HUDEP-2 (cell line): ENCODE measurements around the gene MEG3.

ENCODE experiments used
- DNase-seq, 76 experiments: peaks; one replicate each; lab custom pipeline; 2025; ENCODE audit not compliant: unreplicated experiment in 76 of 76; lab: John Stamatoyannopoulos, UW

The MEG3 gene

DNA sequence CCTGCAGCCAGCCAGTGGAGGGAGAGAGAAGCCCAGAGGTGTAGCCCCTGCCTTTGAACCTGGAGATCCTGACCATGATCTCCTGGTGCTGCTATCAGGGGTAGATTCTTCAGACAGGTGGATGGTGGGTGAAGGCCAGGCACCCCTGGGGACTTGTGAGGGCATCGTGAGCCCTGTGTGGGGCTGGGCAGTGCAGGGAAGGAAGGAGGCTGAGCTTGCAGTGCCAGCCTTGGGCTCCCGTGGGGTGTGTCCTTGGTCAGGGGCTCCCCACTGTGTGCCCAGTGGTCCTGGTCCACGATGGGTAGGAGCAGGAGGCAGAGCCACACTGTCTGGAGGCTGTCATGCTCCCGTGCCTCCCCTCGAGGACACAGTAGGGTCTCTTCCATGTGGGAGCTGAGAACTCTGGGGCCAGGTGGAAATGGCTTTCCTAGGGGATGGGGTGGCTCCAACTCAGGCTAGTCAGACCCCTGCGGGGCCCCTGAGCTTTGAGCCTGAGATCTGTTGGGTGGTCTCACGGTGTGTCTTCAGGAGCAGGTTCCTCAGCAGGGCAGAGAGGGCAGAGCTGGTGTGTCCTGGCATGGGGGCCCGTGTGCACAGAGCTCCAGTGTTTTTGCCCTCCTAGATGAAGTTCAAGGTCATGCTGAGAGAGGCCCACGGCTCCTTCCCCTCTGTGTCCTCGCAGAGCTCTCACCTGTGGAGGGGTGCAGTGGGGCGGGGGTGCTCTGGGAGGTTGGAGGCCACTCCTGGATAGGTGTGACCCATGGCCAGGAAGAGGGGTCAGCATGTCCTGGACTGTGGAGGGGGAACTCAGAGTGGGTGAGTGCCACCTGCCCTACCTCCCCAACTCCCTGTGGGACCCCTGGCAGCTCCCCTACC, 52.6 kb downstream of the MEG3 start:
- DNase-seq: no peak

DNA sequence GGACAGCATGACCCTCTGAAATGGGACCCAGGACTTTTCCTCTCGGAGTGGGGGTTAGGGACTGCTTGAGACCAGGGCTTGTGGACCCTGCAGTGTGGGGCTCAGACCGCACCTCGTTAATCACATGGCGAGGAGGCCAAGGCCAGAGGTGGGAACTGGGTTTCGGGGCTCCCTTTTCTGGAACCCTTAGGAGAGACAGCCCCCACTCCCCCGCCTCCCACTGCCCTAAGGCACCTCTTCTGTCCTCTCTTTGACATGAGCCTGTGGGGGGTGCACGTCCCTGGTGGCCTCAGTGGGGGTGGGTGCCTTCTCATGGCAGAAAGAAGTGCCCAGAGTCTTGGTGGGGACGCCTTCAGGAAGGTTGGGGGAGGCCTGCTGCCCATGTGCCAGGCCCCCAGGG, 53.3 kb downstream of the MEG3 start:
- DNase-seq: no peak

DNA sequence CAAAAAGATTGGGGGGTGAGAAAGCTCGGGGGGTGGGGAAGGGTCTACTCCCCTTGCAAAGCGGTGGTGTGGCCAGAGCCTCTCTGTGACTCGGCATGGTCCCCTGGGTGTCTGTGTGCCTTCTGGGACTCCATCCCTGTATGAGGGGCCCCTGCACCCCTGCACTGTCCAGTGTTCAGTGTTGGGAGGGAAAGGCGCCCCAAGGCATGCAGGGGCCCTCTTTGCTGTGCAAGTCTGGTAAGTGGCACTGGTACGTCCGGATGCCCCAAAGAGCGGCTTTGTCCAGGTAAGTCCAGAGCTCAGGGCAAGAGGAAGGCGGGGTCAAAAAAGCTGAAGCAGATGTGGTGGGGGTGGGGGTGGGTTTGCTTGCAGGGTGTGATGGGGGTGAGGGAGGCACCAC, 53.9 kb downstream of the MEG3 start:
- DNase-seq: no peak

DNA sequence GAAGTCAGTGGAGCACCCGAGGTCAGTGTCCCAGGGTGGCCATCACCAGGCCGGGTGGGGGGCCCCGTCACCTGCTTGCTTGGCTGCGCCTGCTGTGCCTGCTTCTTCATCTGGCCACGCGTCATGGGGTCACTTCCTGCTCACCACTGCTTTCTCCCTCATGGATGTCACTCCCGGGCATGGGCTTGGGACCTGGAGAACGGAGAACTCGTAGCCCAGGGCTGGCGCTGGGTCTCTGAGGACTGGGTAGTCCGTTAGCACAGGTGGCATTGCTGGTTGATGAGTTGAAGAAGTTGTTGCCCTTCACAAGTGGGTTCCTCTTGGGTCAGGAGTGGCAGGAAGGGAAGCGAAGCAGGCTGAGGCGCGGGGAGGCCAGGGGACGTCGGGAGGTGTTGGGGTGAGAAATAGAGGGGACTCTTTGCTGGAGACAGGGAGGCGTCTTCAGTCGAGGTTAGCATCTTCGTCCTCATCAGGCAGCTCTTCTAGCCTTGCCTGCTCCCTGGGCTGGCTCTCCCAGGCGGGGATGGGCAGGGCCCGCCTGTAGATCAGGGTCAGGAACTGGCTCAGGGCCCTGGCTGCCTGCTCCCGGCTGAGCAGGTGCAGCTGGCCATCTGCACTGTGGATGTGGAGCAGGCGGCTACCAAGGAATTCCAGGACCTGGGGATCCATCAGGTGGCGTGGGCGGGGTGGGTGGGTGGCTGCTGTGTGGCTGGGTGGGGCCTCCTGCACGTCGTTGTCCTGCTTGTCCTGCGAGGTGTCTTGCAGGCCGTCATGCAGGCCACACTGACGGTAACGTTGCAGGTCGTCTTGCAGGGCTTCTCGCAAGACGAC, 54.6 kb downstream of the MEG3 start:
- DNase-seq: no peak

DNA sequence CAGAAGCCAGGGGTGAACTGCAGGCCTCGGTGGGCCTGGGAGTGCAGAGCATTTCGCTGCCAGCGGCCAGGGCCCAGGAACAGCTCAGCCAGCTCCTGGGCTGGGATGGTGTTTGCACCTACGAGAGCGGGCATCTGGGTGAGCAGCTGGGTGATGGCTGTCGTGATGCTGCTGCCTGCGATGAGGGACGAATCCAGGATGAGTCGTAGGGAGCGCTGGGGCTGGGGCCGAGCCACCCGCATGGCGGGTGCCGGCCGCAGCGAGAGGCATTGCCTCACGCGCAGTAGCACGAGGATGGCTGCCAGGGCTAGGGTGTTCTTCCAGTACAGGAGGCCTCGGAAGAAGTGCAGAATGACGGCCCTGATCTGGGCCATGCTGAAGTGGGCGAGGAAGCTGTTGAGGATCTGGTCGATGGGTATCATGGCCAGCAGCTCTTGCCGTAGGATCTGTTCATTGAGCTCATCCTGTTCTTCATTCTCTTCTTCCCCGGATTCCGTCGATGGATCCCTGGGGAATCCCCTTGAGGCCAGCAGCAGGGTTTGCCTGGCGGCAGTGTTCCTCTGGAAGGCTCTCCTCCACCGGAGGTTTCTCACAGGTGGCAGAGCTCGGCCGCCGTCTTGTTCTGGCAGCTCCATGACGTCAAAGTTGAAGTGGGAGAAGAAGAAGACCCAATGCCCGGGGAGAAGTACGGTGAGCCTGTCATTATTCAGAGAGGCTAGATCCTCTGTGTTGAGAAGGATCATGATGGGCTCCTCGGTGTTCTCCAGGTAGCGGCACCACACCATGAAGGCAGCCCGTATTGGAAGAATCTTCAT, 55.5 kb downstream of the MEG3 start:
- no peak for DNase-seq

DNA sequence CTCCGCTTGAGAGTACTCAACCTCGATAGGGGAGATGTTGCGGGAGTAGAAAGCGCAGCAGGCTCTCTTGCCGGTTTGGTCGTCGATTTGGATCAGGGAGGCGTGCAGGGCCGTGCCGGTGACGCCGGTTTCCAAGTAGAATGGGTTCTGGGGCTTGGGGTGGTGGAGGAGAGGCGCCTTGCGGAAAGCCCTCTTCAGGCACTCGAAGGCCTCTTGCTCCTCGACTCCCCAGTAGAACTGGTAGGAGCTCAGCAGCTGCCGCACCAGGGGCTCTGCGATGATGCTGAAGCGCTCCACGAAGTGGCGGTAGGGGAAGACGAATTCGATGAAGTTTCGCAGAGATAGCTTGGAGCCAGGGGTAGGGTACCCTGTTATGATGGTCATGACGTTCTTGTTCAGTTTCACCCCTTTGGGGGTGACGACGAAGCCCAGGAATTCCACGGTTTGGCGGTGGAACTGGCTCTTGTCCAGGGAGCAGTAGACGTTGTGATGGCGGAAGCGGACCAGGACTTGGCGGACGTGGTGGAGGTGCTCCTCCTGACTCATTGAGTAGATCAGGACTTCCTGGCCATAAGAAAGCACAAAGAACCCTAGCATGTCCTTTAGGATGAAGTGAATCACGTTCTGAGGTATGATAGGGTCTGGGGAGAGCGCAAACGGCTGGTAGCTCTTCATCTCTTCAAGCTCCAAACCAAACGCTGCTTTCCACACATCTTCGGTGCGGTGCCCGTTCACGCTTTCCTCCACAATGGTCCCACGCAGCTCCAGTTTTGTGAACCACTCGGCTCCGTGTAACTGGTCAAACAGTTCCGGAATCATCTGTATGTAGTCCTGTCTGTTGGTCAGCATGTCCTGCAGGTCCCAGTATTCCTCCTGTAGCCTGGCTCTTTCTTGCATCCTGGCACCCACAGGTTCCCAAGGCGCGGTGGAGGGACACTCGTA, 56.4 kb downstream of the MEG3 start:
- no peak for DNase-seq

DNA sequence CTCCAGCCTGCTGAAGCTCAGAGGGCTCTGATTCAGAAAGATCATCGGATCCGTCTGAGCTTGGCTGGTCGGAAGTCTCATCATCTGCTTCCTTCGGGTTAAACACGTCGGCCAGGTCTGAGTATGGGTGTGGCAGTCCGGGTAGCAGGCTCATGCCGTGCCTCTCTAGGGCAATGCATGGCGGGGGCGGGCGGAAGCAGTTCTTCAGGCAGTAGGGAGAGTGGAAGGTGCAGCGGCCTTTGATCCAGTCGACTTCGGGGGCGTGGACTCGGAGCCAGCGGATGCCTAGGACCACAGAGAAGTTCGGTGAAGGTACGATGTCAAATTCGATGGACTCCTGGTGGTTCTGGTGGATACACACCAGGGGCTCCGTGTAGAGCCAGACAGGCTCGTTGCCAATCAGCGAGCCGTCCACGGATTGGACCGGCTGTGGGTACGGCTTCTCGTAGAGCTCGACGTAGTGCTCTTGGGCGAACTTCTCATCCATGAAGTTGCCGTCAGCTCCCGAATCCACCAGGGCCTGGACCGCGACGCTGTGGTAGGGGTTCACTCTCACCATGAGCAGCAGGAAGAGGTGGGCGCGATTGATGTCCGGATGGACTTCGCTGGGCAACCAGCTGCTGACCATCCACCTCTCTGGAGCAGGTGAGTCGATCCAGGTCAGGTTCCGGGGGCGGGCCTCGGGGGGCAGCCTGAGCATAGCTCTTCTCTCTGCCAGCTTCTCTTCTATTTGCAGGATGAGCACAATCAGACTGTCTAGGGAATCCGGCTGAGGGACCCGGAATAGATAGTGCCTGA, 57.3 kb downstream of the MEG3 start:
- no peak for DNase-seq

DNA sequence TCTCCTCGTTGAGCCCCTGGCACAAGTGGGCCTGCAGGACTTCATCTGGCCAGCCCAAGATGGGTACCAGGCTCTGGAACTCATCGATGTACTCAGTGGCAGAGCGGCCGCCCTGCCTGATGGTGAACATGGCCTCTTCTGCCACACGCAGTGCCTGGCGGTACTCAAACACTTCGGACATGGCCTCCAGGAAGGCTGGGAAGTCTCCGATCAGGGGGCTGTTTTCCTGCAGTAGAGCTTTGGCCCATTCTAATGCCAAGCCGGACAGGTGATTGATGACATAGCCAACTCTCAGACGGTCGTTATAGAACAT, 57.8 kb downstream of the MEG3 start:
- DNase-seq: no peak

DNA sequence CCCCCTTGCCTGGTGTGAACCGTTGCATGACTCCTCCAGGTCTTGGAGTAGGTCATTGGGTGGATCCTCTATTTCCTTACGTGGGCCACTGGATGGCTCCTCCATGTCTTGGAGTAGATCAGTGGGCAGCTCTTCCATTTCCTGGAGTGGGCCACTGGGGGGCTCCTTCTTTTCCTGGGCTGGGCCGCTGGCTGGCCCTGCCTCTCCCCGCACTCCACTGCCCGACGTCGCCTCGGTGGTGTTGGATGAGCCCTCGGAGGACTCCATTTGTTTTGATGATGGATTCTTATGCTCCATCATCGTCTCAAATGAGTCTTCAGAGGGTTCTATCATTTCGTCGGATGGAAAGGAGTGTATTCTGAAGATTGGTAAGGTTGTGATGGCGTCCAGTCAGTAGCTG, 58.5 kb downstream of the MEG3 start:
- DNase-seq: no peak

DNA sequence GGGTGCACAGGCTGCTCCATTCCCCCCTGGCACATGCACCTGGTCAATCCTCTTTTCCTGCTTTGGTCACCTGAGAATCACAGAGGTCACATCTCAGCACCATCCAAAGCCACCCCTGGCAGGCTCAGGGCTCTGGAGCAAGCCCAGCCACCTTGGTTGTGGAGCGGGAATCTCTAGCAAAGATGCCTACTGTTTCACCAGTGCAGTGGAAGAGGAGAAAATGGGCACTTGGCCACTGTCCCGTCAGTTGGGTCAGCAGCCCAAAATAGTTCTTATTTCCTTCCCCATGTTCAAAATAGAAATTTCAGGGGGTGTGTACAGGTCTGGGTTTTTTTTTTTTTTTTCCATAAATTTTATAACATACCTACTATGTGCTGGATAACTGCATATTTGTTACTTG, 59.3 kb downstream of the MEG3 start:
- no peak for DNase-seq

DNA sequence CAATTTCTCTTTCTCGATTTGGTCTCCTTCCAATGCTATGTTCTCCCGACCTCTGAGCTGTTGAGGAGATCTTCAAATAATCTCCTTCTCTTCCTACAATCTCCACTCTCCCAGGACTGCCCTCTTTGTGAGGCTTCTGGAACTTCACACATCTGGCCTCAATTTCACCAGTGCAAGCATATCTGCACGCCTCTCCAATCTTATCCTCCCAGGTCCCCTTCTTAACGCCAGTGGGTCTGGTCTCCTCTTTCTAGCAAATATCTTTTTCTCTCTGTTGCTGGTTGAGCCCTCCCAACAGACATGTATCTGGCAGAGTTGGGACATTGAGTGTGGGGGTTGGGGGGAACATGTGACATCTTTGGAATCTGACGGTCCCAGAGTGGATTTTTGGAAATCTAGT, 59.7 kb downstream of the MEG3 start:
- no peak for DNase-seq

DNA sequence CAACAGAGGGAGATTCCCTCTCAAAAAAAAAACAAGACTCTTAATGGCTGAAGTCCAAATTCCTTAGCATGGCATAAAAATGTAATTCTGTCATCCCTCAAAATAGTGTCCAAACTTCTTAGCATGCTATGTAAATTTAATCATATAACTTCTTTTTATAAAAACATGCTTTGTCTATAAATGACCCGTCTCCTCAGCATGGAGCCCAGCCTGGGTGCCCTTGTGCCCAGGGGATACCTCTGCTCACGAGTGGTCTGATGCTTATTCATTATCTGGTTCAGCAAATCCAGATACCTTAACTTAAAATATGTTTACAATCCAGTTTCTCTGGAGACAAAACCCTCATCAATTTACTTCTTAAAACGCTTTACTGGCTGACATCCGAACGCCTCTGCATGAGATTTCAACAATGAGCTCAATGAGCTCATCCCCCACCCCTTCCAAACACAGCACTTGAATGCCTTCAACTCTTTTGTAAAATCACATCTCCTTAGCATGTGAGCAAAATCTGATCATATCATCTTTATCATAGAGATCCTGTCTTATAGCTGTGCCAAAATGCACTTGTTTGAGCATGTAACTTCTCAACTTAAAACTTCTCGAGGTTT, 61.9 kb downstream of the MEG3 start:
- no peak for DNase-seq

DNA sequence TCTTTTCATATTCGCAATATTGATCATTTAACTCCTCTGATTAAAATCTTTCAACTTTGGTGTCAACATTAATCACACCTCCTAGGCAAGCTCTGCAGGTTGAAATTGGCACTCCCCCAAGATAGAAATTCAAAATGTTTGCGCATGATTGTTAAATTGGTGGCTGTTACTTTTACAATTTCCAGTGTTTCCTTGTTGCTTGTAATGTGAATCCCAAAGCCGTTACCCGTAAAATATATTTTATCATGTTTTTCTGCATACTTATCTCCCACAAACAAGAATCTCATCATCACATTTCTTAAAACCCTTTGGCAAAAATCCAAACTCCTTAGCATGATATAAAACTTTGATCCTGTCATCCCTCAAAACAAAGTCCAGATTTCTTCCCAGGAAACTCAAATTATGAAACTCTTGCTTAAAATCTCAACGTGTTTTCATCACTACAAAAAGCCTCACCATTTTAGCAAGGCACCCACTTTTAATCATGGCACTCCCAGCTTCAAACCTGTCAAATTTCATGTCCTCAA, 62.9 kb downstream of the MEG3 start:
- DNase-seq: no peak

DNA sequence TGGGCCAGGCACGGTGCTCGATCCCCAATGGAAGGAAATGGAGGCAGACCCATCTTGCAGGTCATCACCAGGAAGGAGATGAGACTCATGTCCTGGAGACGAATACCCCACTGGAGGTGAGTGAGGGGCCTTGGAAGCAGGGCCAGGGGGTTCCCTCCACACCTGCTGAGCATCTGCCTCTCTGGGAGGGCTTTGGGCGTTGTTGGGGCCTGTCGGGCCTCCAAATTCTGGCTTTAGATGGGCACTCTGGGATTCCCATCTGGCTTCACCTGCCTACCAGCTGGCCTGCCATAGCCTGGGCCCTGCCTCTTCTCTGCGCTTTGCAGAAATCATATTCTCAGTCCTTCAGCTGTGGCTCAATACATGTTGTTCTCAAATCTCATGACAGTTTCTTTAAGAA, 63.7 kb downstream of the MEG3 start:
- no peak for DNase-seq

DNA sequence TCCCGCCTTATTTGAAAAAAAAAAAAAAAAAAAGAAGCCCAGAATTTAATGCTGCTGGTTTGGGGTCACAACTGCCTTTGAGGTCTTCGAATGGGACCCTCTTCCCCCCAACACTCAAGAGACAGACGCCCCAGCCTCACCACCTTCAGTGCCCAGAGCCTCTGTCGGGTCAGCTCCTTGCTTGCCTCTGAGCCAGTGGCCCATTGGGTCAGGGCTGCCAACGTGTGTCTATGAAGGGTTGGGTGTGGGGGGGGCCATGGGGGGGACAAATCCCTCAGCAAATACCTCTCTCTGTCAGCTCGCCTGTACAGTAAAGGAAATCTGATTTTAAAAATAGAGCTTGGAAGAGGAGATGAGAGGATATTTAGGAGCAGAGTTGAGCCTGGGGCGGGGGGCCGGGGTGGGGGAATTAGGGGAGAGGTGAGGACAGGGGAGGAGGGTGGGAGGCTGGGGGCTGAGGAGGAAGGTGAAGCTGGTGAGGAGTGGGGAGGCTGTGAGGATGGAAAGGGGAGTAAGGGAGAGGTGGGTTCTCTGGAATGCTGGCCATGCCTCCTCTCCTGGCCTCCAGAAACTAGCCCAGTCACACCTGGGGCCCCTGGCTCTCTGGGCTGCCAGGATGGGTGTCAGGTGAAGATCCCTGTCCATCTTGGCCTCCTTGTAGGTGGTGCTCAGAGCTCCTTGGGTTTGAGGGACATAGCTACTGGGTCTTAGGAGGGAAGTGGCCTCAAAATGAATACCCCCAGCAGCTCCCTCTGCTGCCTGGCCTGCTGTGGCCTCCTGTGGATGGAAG, 64.3 kb downstream of the MEG3 start:
- DNase-seq: no peak

DNA sequence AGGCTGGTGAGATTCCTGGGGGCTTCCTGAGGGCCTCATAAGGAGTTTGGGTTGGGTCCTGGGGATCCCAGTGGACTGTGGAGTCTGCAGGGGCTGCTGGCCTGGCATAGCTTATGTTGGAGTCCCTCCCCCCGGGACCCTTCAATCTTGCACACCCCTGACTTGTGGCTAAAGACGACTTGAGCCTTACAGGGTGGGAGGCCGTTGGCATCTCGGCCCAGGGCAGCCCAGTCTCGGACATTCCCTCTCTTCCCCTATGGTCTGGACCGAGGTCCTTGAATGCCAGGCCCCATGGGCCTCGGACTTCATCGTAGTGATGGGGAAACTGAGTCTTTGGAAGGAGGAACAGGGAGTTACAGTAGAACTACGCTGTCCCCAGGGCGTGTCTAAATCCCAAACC, 65.1 kb downstream of the MEG3 start:
- DNase-seq: no peak

DNA sequence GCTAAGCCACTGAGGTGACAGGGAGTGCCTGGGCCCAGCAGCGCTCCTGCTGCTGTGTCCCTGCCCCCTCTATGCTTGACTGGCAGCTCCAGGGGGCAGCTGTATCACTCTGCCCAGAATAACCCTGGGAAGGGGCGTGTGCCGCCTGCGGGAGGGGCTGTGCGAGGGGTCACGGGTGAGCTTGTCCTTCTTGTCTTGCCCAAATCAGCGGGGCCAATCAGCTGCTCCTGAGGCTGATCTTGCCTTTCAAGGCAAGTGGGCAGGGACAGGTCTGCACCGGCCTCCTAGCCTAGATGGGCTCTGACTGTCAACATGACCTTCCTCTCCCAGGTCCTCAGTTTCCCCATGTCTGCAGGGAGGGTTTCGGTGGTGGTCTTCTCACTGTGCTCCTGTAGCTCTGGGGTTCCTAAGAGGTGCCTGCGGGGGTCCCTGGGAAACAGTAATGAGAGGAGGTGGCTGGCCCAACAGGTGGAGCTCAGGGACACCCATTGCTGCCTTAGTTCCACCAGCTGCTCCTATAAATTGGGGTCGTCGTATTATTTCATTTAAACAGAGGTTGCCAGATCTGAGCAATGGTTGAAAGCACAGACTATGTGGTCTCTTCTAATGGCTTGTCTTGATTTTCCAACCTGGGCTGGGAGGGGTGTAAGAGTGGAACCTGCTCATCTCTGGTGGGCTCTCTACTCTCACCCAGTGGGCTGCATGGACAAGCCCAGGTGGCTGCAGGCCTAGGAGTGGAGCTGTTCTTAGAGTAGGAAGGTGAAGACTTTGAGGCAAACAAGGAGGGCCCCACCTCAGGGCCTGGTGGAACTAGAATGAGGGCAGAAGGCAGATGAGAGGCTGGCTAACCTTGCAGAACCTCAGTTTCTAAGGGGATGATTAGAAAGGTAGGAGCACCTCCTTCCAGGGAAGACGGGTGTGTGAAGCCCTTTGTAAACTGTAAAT, 65.9 kb downstream of the MEG3 start:
- no peak for DNase-seq
